RKO (cell line): ENCODE data around the gene SNCAIP.
A peak's percentile ranks its signal among the peaks of the same experiment; 100 is the strongest.

Source experiments
- DNase-seq: peaks from one replicate; pipeline ENCODE4 v3.0.0-alpha.2; 2016; ENCODE audit warnings: low spot score

SNCAIP gene

DNA sequence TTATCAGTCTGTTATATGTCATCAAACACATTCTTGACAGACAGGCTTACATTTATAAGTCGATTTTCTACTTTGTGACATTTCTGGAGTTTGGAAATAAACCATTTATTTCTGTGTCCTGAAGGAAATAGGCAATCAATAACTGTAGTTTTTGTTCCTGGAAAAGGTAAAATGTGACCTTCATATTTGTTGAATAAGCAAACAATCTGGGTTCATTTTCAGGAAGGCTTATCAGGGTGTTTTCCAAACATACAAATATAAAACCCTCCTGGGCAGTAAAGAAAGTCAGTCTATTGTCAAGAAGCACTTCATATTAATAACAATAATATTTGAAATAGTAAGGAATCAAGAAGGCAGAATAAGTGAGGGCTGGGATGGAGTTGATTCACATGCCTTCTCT is 195.0 kb downstream of the SNCAIP start:
- DNase-seq, result no peak

DNA sequence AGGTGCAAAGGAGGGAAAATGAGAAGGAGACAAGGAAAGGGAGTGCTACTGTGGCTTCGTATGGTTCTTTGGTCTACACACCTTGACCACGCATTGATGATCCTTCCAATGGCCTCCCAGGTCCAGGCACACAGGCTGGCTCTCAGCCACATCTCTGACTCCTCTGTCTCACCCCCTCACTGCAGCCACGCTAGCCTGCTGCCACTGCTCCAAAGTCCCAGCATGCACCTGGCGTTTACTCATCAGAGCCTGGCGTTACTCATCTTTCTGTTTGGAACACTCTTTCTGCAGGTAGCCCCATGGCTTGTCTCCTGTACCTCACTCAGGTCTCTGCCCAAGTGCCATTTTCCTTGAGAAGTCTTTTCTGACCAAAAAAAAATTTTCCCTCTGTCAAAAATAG is 195.5 kb downstream of the SNCAIP start:
- DNase-seq, result peak; percentile 49

DNA sequence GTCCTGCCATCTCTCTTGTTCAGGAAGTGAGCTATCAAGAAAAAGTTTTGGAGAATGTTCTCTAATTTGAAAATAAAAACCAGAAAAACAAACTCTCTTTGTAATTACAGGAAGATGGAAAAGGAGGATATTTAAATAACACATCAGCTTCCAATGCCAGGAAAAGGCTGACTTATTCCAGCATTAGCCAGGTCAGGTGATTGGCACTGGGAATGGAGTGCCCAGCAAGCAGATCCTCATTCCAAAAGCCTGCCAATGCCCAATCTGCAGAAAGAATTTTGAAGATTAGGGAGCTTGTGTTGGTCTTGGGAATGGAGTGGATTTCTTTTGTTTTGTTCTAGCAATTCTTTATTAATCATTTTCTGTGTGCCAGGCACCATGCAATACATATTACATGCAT is 196.6 kb downstream of the SNCAIP start:
- no peak for DNase-seq
